ENCODE data around the gene C5.
"Not testable (repeated sequence)": the region's sequence is repeated elsewhere in the genome, so short reads cannot be mapped to it uniquely, and the experiment has no call there.

Gene C5

GRCh38 chr9:121067640-121068039 lies 17.6 kb upstream of the C5 start:
- no peak overlapping the region for H3K4me3 ChIP-seq (ENCODE audit: low read length)
- no peak for TF ChIP-seq ZNF274 (IDR thresholded peaks at IDR 0.05; ENCODE audit: low read depth, low read length)

- no peak overlapping the region for H3K4me3 ChIP-seq (ENCODE audit: low read length)
- TF ChIP-seq ZNF274 (IDR thresholded peaks at IDR 0.05; ENCODE audit: low read depth, low read length) = no peak
These were observed 16.8 kb upstream of the C5 start for GRCh38 chr9:121066850-121067249.

GRCh38 chr9:121059998-121060636 lies 10.0 kb upstream of the C5 start:
- H3K4me3 ChIP-seq (ENCODE audit: low read length) = no peak overlapping the region
- TF ChIP-seq ZNF274 (IDR thresholded peaks at IDR 0.05; ENCODE audit: low read depth, low read length) = no peak

GRCh38 chr9:121059513-121059912 lies 9.4 kb upstream of the C5 start:
- no peak for TF ChIP-seq ZNF274 (IDR thresholded peaks at IDR 0.05; ENCODE audit: low read depth, low read length)
- H3K4me3 ChIP-seq (ENCODE audit: low read length) = no peak overlapping the region

- no peak overlapping the region for H3K4me3 ChIP-seq (ENCODE audit: low read length)
- no peak for TF ChIP-seq ZNF274 (IDR thresholded peaks at IDR 0.05; ENCODE audit: low read depth, low read length)
These were observed 7.7 kb upstream of the C5 start for GRCh38 chr9:121057821-121058220.

GRCh38 chr9:121055642-121056143 lies 5.6 kb upstream of the C5 start:
- TF ChIP-seq ZNF274 (IDR thresholded peaks at IDR 0.05; ENCODE audit: low read depth, low read length) = no peak
- H3K4me3 ChIP-seq (ENCODE audit: low read length) = no peak overlapping the region

- no peak overlapping the region for H3K4me3 ChIP-seq (ENCODE audit: low read length)
- no peak for TF ChIP-seq ZNF274 (IDR thresholded peaks at IDR 0.05; ENCODE audit: low read depth, low read length)
These were observed 3.5 kb upstream of the C5 start for GRCh38 chr9:121053544-121053943.

GRCh38 chr9:121048618-121049017 lies 1.5 kb downstream of the C5 start:
- H3K4me3 ChIP-seq (ENCODE audit: low read length) = no peak overlapping the region
- no peak for TF ChIP-seq ZNF274 (IDR thresholded peaks at IDR 0.05; ENCODE audit: low read depth, low read length)

GRCh38 chr9:121048175-121048574 lies 1.9 kb downstream of the C5 start:
- H3K4me3 ChIP-seq (ENCODE audit: low read length) = no peak overlapping the region
- no peak for TF ChIP-seq ZNF274 (IDR thresholded peaks at IDR 0.05; ENCODE audit: low read depth, low read length)

GRCh38 chr9:121038804-121039203 lies 11.3 kb downstream of the C5 start:
- TF ChIP-seq ZNF274 (IDR thresholded peaks at IDR 0.05; ENCODE audit: low read depth, low read length) = no peak
- no peak overlapping the region for H3K4me3 ChIP-seq (ENCODE audit: low read length)

GRCh38 chr9:121038362-121038761 lies 11.7 kb downstream of the C5 start:
- no peak for TF ChIP-seq ZNF274 (IDR thresholded peaks at IDR 0.05; ENCODE audit: low read depth, low read length)
- no peak overlapping the region for H3K4me3 ChIP-seq (ENCODE audit: low read length)

- not testable (repeated sequence) for H3K4me3 ChIP-seq (ENCODE audit: low read length)
These were observed 14.4 kb downstream of the C5 start for GRCh38 chr9:121035717-121036116.

GRCh38 chr9:121034529-121034928 lies 15.5 kb downstream of the C5 start:
- no peak overlapping the region for H3K4me3 ChIP-seq (ENCODE audit: low read length)
- no peak for TF ChIP-seq ZNF274 (IDR thresholded peaks at IDR 0.05; ENCODE audit: low read depth, low read length)

- TF ChIP-seq ZNF274 (IDR thresholded peaks at IDR 0.05; ENCODE audit: low read depth, low read length) = no peak
- no peak overlapping the region for H3K4me3 ChIP-seq (ENCODE audit: low read length)
These were observed 20.6 kb downstream of the C5 start for GRCh38 chr9:121029469-121029868.

- not testable (repeated sequence) for H3K4me3 ChIP-seq (ENCODE audit: low read length)
These were observed 21.8 kb downstream of the C5 start for GRCh38 chr9:121028285-121028684.

- H3K4me3 ChIP-seq (ENCODE audit: low read length) = no peak overlapping the region
- TF ChIP-seq ZNF274 (IDR thresholded peaks at IDR 0.05; ENCODE audit: low read depth, low read length) = no peak
These were observed 23.3 kb downstream of the C5 start for GRCh38 chr9:121026768-121027167.
